Measurements from ENCODE around the gene TEKT5. TPM values are rescaled to one million over a fixed set of nuclear protein-coding genes. Genes with fewer than 3 reads are reported as not detected.

The TEKT5 gene
- total RNA-seq, 2 donors from 2014 or later = 0.31 TPM; not detected in 1

DNA sequence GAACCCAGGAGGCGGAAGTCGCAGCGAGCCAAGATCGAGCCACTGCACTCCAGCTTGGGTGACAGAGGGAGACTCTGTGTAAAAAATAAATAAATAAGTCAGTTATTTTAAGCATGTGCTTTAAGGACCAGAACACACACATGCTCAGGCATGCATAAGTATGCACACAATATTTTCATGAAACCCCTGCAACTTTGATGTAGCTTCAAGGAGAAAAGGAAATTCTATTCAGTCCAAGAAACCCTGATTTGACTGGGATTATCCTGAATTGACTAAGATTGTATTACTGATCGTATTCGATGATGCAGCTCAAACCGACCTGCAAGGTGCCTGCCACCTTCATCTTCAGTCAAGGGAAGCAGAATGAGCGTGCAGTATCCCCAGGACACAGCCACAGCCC lies 841 bp downstream of the TEKT5 start:
- H3K27me3 Mint-ChIP-seq (ENCODE audit: insufficient read depth) = no peaks in the 10 kb centered on the region
- no peaks in the 10 kb centered on the region for H3K36me3 ChIP-seq (ENCODE audit: control insufficient read depth, insufficient read depth, low read length)
- H3K9me3 Mint-ChIP-seq = no peaks in the 10 kb centered on the region
- H3K4me3 Mint-ChIP-seq = no peak overlapping the region
- H3K27ac Mint-ChIP-seq = no peak overlapping the region
- H3K4me1 ChIP-seq (ENCODE audit: control insufficient read depth, insufficient read depth, low read length) = no peaks in the 10 kb centered on the region
- H3K4me1 Mint-ChIP-seq = no peaks in the 10 kb centered on the region
- H3K27ac ChIP-seq (ENCODE audit: low read depth, low read length) = no peak overlapping the region
- no peaks in the 10 kb centered on the region for H3K27me3 ChIP-seq (ENCODE audit: control insufficient read depth, insufficient read depth, low read length, poor library complexity, severe bottlenecking)
- no peak overlapping the region for H3K9ac ChIP-seq (ENCODE audit: extremely low read depth, low read length, poor library complexity, severe bottlenecking)
- no peaks in the 10 kb centered on the region for H3K36me3 Mint-ChIP-seq (ENCODE audit: low read depth)
- H3K9me3 ChIP-seq (ENCODE audit: control insufficient read depth, low read length) = no peaks in the 10 kb centered on the region
- TF ChIP-seq, protein P1, sequence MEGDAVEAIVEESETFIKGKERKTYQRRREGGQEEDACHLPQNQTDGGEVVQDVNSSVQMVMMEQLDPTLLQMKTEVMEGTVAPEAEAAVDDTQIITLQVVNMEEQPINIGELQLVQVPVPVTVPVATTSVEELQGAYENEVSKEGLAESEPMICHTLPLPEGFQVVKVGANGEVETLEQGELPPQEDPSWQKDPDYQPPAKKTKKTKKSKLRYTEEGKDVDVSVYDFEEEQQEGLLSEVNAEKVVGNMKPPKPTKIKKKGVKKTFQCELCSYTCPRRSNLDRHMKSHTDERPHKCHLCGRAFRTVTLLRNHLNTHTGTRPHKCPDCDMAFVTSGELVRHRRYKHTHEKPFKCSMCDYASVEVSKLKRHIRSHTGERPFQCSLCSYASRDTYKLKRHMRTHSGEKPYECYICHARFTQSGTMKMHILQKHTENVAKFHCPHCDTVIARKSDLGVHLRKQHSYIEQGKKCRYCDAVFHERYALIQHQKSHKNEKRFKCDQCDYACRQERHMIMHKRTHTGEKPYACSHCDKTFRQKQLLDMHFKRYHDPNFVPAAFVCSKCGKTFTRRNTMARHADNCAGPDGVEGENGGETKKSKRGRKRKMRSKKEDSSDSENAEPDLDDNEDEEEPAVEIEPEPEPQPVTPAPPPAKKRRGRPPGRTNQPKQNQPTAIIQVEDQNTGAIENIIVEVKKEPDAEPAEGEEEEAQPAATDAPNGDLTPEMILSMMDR (conservative IDR thresholded peaks at IDR 0.05) = no peak
- WGBS, 2 experiments (ENCODE audit: insufficient coverage in 1 of 2, insufficient read length in 1 of 2) = 95% methylated on average over 7 to 8 of the region's 8 CpGs
- DNase-seq = no peak
- H3K4me3 ChIP-seq (ENCODE audit: low read length) = no peak overlapping the region

DNA sequence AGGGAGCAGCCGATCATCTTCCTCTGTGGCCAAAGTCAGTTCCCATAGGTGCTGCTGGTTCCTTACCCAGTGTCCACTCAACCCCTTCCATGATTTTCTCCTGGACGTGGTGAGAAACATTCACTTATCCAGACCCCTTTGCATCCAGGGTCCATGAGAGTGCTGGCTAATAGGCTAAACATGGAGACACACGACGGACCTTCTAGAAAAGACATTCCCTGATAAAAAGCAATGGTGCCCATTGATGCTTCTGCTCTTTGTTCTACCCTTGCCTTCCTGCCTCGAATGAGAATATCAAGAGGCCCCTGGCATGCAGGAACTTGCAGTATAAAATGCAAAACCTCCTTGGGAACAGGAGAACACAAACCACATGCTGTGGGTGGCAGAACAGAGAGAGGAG lies 2.3 kb downstream of the TEKT5 start:
- no peak overlapping the region for H3K27ac ChIP-seq (ENCODE audit: low read depth, low read length)
- TF ChIP-seq, protein P1 (conservative IDR thresholded peaks at IDR 0.05) = no peak
- Mint-ChIP-seq H3K27ac (no peak overlapping the region), H3K4me1 (no peaks in the 10 kb centered on the region), H3K27me3 (ENCODE audit: insufficient read depth) (no peaks in the 10 kb centered on the region), H3K4me3 (no peak overlapping the region), H3K36me3 (ENCODE audit: low read depth) (no peaks in the 10 kb centered on the region), H3K9me3 (no peaks in the 10 kb centered on the region)
- DNase-seq = no peak
- no peaks in the 10 kb centered on the region for H3K36me3 ChIP-seq (ENCODE audit: control insufficient read depth, insufficient read depth, low read length)
- no peak overlapping the region for H3K4me3 ChIP-seq (ENCODE audit: low read length)
- 85 to 90% methylated on average over 4 to 5 of the region's 5 CpGs for WGBS, 2 experiments (ENCODE audit: insufficient coverage in 1 of 2, insufficient read length in 1 of 2)
- no peaks in the 10 kb centered on the region for H3K9me3 ChIP-seq (ENCODE audit: control insufficient read depth, low read length)
- H3K4me1 ChIP-seq (ENCODE audit: control insufficient read depth, insufficient read depth, low read length) = no peaks in the 10 kb centered on the region
- H3K9ac ChIP-seq (ENCODE audit: extremely low read depth, low read length, poor library complexity, severe bottlenecking) = no peak overlapping the region
- H3K27me3 ChIP-seq (ENCODE audit: control insufficient read depth, insufficient read depth, low read length, poor library complexity, severe bottlenecking) = no peaks in the 10 kb centered on the region

DNA sequence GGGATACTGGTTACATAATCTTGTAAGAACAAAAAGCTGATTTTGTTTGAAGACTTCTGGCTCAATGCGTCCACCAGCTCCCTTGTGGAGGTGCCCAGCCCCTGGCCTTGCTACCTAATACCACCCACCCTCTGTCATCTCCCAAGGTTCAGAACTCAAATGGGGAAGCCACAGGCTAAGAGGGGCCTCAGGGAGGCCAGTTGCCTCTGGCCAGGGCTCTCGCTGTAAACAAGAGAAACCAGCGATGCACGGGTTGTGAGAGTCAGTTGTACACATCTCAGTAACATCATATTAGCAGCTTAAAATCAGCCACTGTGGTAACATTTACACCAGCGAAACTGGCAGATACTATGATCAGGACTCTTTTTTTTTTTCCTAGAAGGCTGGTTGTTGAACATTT lies 6.0 kb downstream of the TEKT5 start:
- 87 to 91% methylated on average over 2 to 5 of the region's 5 CpGs for WGBS, 2 experiments (ENCODE audit: insufficient coverage in 1 of 2, insufficient read length in 1 of 2)
- Mint-ChIP-seq H3K9me3 (no peaks in the 10 kb centered on the region), H3K27me3 (ENCODE audit: insufficient read depth) (no peaks in the 10 kb centered on the region)

More for the DNA sequence above, 6.0 kb downstream of the TEKT5 start:
- Mint-ChIP-seq H3K27ac (no peak overlapping the region), H3K4me1 (peaks cover 6% of the 10 kb centered on the region), H3K36me3 (ENCODE audit: low read depth) (no peaks in the 10 kb centered on the region), H3K4me3 (no peak overlapping the region)
- Histone ChIP-seq H3K9me3 (ENCODE audit: control insufficient read depth, low read length) (no peaks in the 10 kb centered on the region), H3K36me3 (ENCODE audit: control insufficient read depth, insufficient read depth, low read length) (no peaks in the 10 kb centered on the region), H3K27ac (ENCODE audit: low read depth, low read length) (no peak overlapping the region), H3K27me3 (ENCODE audit: control insufficient read depth, insufficient read depth, low read length, poor library complexity, severe bottlenecking) (no peaks in the 10 kb centered on the region), H3K4me1 (ENCODE audit: control insufficient read depth, insufficient read depth, low read length) (no peaks in the 10 kb centered on the region), H3K4me3 (ENCODE audit: low read length) (no peak overlapping the region), H3K9ac (ENCODE audit: extremely low read depth, low read length, poor library complexity, severe bottlenecking) (no peak overlapping the region)
- TF ChIP-seq, protein P1 (conservative IDR thresholded peaks at IDR 0.05) = no peak
- no peak for DNase-seq

Measured in endodermal cell (in vitro differentiated cells).